HepG2 (cell line): ENCODE measurements around the gene YWHAQ. TPM values are rescaled to one million over a fixed set of nuclear protein-coding genes. Genes with fewer than 3 reads are reported as not detected.

Experiments used
- ATAC-seq: fragments of 200-7000 bp; cut with Tn5 transposase; 3 replicates; pipeline ENCODE4 v1.9.1; 2020; ENCODE audit warnings: mild to moderate bottlenecking, moderate library complexity
- BruUV-seq: library from RNA; stranded (reverse); fragments of 400-500 nt; replicated peaks from 2 replicates; lab custom pipeline; 2021; lab: Mats Ljungman, UMichigan
- CTCF ChIA-PET: fragments of 300-600 bp; formaldehyde crosslinking; extraction: SDS; loops from one replicate; lab custom pipeline; 2021; ENCODE audit warnings: low total read pairs, inconsistent platforms, low intra/inter-chr PET ratio; lab: Yijun Ruan, JAX
- POLR2A ChIA-PET: fragments of 350-600 bp; sonication (Branson Sonifier 250); formaldehyde crosslinking; loops from one replicate; lab custom pipeline; 2020; ENCODE audit warnings: antibody characterized with exemption, inconsistent platforms; lab: Yijun Ruan, JAX
- DNase-seq: peaks from one replicate; pipeline ENCODE4 v3.0.0-alpha.2; 2015; ENCODE audit warnings: low spot score
- FAIRE-seq: peaks from 3 replicates; lab custom pipeline; 2011; peaks lifted over from hg19 to GRCh38; lab: Jason Lieb, UNC
- H2AFZ ChIP-seq: one replicate; pipeline ENCODE4 v1.6.1; 2011; ENCODE audit warnings: low read length, inconsistent platforms
- H3K27ac ChIP-seq: fragments of 300-600 bp; 3 replicates; pipeline ENCODE4 v1.8.0; 2011; ENCODE audit warnings: mixed run types, mild to moderate bottlenecking, mixed read lengths, low read length, inconsistent platforms; ENCODE audit not compliant: insufficient read depth; ENCODE audit errors: extremely low read length
- H3K27me3 ChIP-seq, 2 experiments: fragments of 200-600 bp in 1 of 2; 2 replicates in 1 of 2; 3 replicates in 1 of 2; pipeline versions ENCODE4 v1.6.0 to v1.8.0; 2011; ENCODE audit warnings: low read length in 2 of 2, mild to moderate bottlenecking in 2 of 2, moderate library complexity in 2 of 2, inconsistent platforms in 1 of 2; ENCODE audit not compliant: insufficient read depth in 2 of 2, control insufficient read depth in 1 of 2
- H3K36me3 ChIP-seq, 2 experiments: fragments of 200-600 bp in 1 of 2; replicated peaks in 1 of 2; 2 replicates in 1 of 2; 3 replicates in 1 of 2; pipeline versions ENCODE4 v1.5.1 to v1.8.0; 2011; ENCODE audit warnings: low read length in 2 of 2, inconsistent platforms in 1 of 2; ENCODE audit not compliant: insufficient read depth in 2 of 2, control insufficient read depth in 1 of 2
- H3K4me1 ChIP-seq: 2 replicates; pipeline ENCODE4 v1.5.1; 2012; ENCODE audit warnings: low read length, inconsistent platforms; ENCODE audit not compliant: insufficient read depth
- H3K4me2 ChIP-seq: 2 replicates; pipeline ENCODE4 v1.6.0; 2011; ENCODE audit warnings: low read depth, low read length, inconsistent platforms
- H3K4me3 ChIP-seq, 3 experiments: fragments of 200-600 bp in 1 of 3; sonication (generic), shearing (Covaris generic) in 1 of 3; replicated peaks in 1 of 3; 2 replicates each; pipeline ENCODE4 v1.5.1; 2011 to 2016; ENCODE audit warnings: low read length in 3 of 3, inconsistent platforms in 2 of 3, low read depth in 2 of 3, mild to moderate bottlenecking in 2 of 3, control low read depth in 1 of 3, mixed read lengths in 1 of 3; ENCODE audit not compliant: insufficient read depth in 1 of 3
- H3K79me2 ChIP-seq: one replicate; pipeline ENCODE4 v1.6.1; 2011; ENCODE audit warnings: low read length, inconsistent platforms; ENCODE audit not compliant: insufficient read depth
- H3K9ac ChIP-seq: 2 replicates; pipeline ENCODE4 v1.6.0; 2011; ENCODE audit warnings: mild to moderate bottlenecking, low read depth, low read length, inconsistent platforms; ENCODE audit not compliant: insufficient read depth
- H3K9me3 ChIP-seq: 2 replicates; pipeline ENCODE4 v1.5.1; 2012; ENCODE audit warnings: mild to moderate bottlenecking, low read length
- H4K20me1 ChIP-seq: 2 replicates; pipeline ENCODE4 v1.6.0; 2011; ENCODE audit warnings: inconsistent platforms, mild to moderate bottlenecking, low read length, moderate library complexity; ENCODE audit not compliant: insufficient read depth
- DR1 ChIP-seq: sonication (generic); formaldehyde crosslinking; IDR thresholded peaks from 2 replicates; pipeline ENCODE4 v1.8.0; 2021; ENCODE audit warnings: mild to moderate bottlenecking, missing genetic modification reagents, inconsistent platforms
- ERF ChIP-seq: IDR thresholded peaks from 2 replicates; pipeline ENCODE4 v1.6.1; 2018; ENCODE audit warnings: missing biosample characterization, missing genetic modification reagents
- IRF9 ChIP-seq: sonication (generic); formaldehyde crosslinking; IDR thresholded peaks from 2 replicates; pipeline ENCODE4 v1.8.0; 2022; ENCODE audit warnings: missing genetic modification reagents, mild to moderate bottlenecking, borderline replicate concordance
- KAT7 ChIP-seq: IDR thresholded peaks from 2 replicates; pipeline ENCODE4 v1.6.1; 2018; ENCODE audit warnings: borderline replicate concordance, missing compliant biosample characterization
- NR0B2 ChIP-seq: sonication (generic); formaldehyde crosslinking; IDR thresholded peaks from 2 replicates; pipeline ENCODE4 v1.4.0; 2020; ENCODE audit warnings: mild to moderate bottlenecking, missing genetic modification reagents
- RERE ChIP-seq: IDR thresholded peaks from 2 replicates; pipeline ENCODE4 v1.6.1; 2016; ENCODE audit warnings: low read depth, missing genetic modification reagents, missing compliant biosample characterization
- TFE3 ChIP-seq: IDR thresholded peaks from 2 replicates; pipeline ENCODE4 v1.6.1; 2016
- ZBTB20 ChIP-seq: sonication (generic); formaldehyde crosslinking; IDR thresholded peaks from 2 replicates; pipeline ENCODE4 v1.8.1; 2023; ENCODE audit warnings: missing genetic modification reagents, low read depth, mild to moderate bottlenecking, borderline replicate concordance
- ZNF367 ChIP-seq: sonication (generic); formaldehyde crosslinking; IDR thresholded peaks from 2 replicates; pipeline ENCODE4 v1.4.0; 2020; ENCODE audit warnings: missing genetic modification reagents, borderline replicate concordance
- ZNF431 ChIP-seq: sonication (generic); formaldehyde crosslinking; IDR thresholded peaks from 2 replicates; pipeline ENCODE4 v1.9.0; 2022; ENCODE audit warnings: missing genetic modification reagents, low read depth, mild to moderate bottlenecking, borderline replicate concordance
- ZNF547 ChIP-seq: sonication (generic); formaldehyde crosslinking; IDR thresholded peaks from 2 replicates; pipeline ENCODE4 v1.5.1; 2020; ENCODE audit warnings: mild to moderate bottlenecking, missing genetic modification reagents
- ZNF747 ChIP-seq: sonication (generic); formaldehyde crosslinking; IDR thresholded peaks from 2 replicates; pipeline ENCODE4 v1.8.1; 2023; ENCODE audit warnings: missing genetic modification reagents, mild to moderate bottlenecking, borderline replicate concordance
- ZSCAN22 ChIP-seq: sonication (generic); formaldehyde crosslinking; IDR thresholded peaks from 2 replicates; pipeline ENCODE4 v1.4.0; 2020; ENCODE audit warnings: mild to moderate bottlenecking, missing genetic modification reagents
- WGBS: methylation state at CpG from one replicate; pipeline ENCODE4 v1.1.6; 2017; ENCODE audit warnings: low lambda C conversion rate; 5-methylcytosine and 5-hydroxymethylcytosine counted together
- in situ Hi-C: cut with HindIII; loops from 2 replicates; pipeline ENCODE4 v1.10.0; 2017; ENCODE audit warnings: low pct_unique_long_range_greater_than_20kb; ENCODE audit not compliant: extremely low pct_ligation_motif_present
- intact Hi-C: fragments of 100-400 bp; cut with micrococcal nuclease; formaldehyde crosslinking; loops from one replicate; pipeline ENCODE4 v1.10.0; 2022; ENCODE audit not compliant: unreplicated experiment
- polyA plus RNA-seq, 8 experiments: library from polyadenylated mRNA; depleted of rRNA in 3 of 8; stranded (reverse) in 7 of 8; unstranded in 1 of 8; fragments of >200 nt; fragmentation: Illumina TruSeq in 4 of 8; extraction: Trizol in 4 of 8; gene quantifications; 2 replicates each; pipeline versions ENCODE4 v1.2.1 to v1.2.3, GENCODE V29; 2011 to 2016; ENCODE audit warnings: low read depth in 4 of 8, missing spikeins in 1 of 8, mixed read lengths in 1 of 8; ENCODE audit not compliant: insufficient read depth in 1 of 8
- total RNA-seq, 5 experiments: library from RNA; depleted of rRNA; stranded (reverse); fragments of >200 nt; fragmentation: Illumina TruSeq; extraction: Trizol; gene quantifications; 2 replicates each; pipeline ENCODE4 v1.2.3, GENCODE V29; 2016; ENCODE audit warnings: low read depth in 1 of 5

The YWHAQ gene
- total and polyA plus RNA-seq, 2 of the 13 experiments (the other 11 are each of a cell fraction or from before 2014, with no cell fraction given), result 160 to 304 TPM

- peaks cover 3 to 43% of the 10 kb centered on the region in 2 experiments; a peak in 4 of 5 replicates for H3K27me3 ChIP-seq
- POLR2A ChIA-PET, result interaction anchor here (2.5 kb wide), 1 partner anchor 16 kb away, joined by 9 read pairs; the partner anchor contains the start of gene YWHAQ
- BruUV-seq, result no TSS peak
- TF ChIP-seq KAT7 (CRISPR knock-in tag) (no peak), ZBTB20 (no peak), IRF9 (CRISPR knock-in tag) (no peak), TFE3 (CRISPR knock-in tag) (no peak), ZNF747 (CRISPR knock-in tag) (no peak), NR0B2 (CRISPR knock-in tag) (no peak), ZNF547 (CRISPR knock-in tag) (no peak), ZSCAN22 (CRISPR knock-in tag) (no peak), ZNF367 (CRISPR knock-in tag) (no peak), RERE (CRISPR knock-in tag) (no peak), DR1 (CRISPR knock-in tag) (no peak), ERF (CRISPR knock-in tag) (no peak), ZNF431 (CRISPR knock-in tag) (no peak)
- TF ChIP-seq, all 625 proteins: peak for 0
- no peak overlapping the region for H2AFZ ChIP-seq
- WGBS, result 53% methylated on average over 14 of the region's 17 CpGs
- no peak overlapping the region for H3K4me3 ChIP-seq
- no peaks in the 10 kb centered on the region for H3K36me3 ChIP-seq
- DNase-seq (no peak), FAIRE-seq (no peak), ATAC-seq (no peak; the same call in 2 of the 3 replicates)
- peaks cover 20% of the 10 kb centered on the region for H3K4me1 ChIP-seq
- no peak overlapping the region for H3K9ac ChIP-seq
- no peaks in the 10 kb centered on the region for H3K79me2 ChIP-seq
- in situ Hi-C loops, result no loop called here
- H3K9me3 ChIP-seq, result no peaks in the 10 kb centered on the region
- intact Hi-C loops, result no loop called here
- no peak overlapping the region for H3K27ac ChIP-seq
- CTCF ChIA-PET, result no interaction called here
- H4K20me1 ChIP-seq, result no peaks in the 10 kb centered on the region
- H3K4me2 ChIP-seq, result no peak overlapping the region
These were observed 15.6 kb upstream of the YWHAQ start for GRCh38 chr2:9646196-9647030.
